ENCODE data around the gene TNRC6C. TPM values are rescaled to one million over a fixed set of nuclear protein-coding genes. Genes with fewer than 3 reads are reported as not detected.

TNRC6C gene
- total RNA-seq, 6 experiments from 2014 or later, result 6.3 to 9.0 (median 7.5) TPM

GRCh38 chr17:77928519-77929179, 29.9 kb upstream of the TNRC6C start:
- H3K4me1 Mint-ChIP-seq (ENCODE audit: low read depth), result no peaks in the 10 kb centered on the region
- no peak overlapping the region for H3K4me3 Mint-ChIP-seq
- no peaks in the 10 kb centered on the region for H3K36me3 Mint-ChIP-seq (ENCODE audit: low read depth)
- no peak for DNase-seq
- no peak for TF ChIP-seq CTCF (IDR thresholded peaks at IDR 0.05)
- H3K27me3 Mint-ChIP-seq (ENCODE audit: insufficient read depth), result peaks cover 23% of the 10 kb centered on the region
- H3K9me3 Mint-ChIP-seq, result no peaks in the 10 kb centered on the region
- no peak overlapping the region for H3K27ac Mint-ChIP-seq

GRCh38 chr17:77929180-77929564, 29.3 kb upstream of the TNRC6C start:
- no peak overlapping the region for H3K4me3 Mint-ChIP-seq
- no peak for DNase-seq
- H3K4me1 Mint-ChIP-seq (ENCODE audit: low read depth), result no peaks in the 10 kb centered on the region
- no peak overlapping the region for H3K27ac Mint-ChIP-seq
- no peak for TF ChIP-seq CTCF (IDR thresholded peaks at IDR 0.05)
- H3K27me3 Mint-ChIP-seq (ENCODE audit: insufficient read depth), result peaks cover 28% of the 10 kb centered on the region
- H3K36me3 Mint-ChIP-seq (ENCODE audit: low read depth), result no peaks in the 10 kb centered on the region
- no peaks in the 10 kb centered on the region for H3K9me3 Mint-ChIP-seq

GRCh38 chr17:77929871-77930436, 28.5 kb upstream of the TNRC6C start:
- DNase-seq, result no peak
- Mint-ChIP-seq H3K27ac (no peak overlapping the region), H3K36me3 (ENCODE audit: low read depth) (no peaks in the 10 kb centered on the region), H3K9me3 (no peaks in the 10 kb centered on the region), H3K4me3 (no peak overlapping the region), H3K27me3 (ENCODE audit: insufficient read depth) (peaks cover 34% of the 10 kb centered on the region), H3K4me1 (ENCODE audit: low read depth) (no peaks in the 10 kb centered on the region)
- no peak for TF ChIP-seq CTCF (IDR thresholded peaks at IDR 0.05)

- TF ChIP-seq CTCF (IDR thresholded peaks at IDR 0.05), result no peak
- Mint-ChIP-seq H3K4me1 (ENCODE audit: low read depth) (no peaks in the 10 kb centered on the region), H3K27ac (no peak overlapping the region), H3K27me3 (ENCODE audit: insufficient read depth) (peaks cover 31% of the 10 kb centered on the region), H3K4me3 (no peak overlapping the region), H3K36me3 (ENCODE audit: low read depth) (no peaks in the 10 kb centered on the region), H3K9me3 (no peaks in the 10 kb centered on the region)
- no peak for DNase-seq
Observed at GRCh38 chr17:77930780-77931768, 27.4 kb upstream of the TNRC6C start.

GRCh38 chr17:77933777-77934398, 24.6 kb upstream of the TNRC6C start:
- Mint-ChIP-seq H3K4me3 (no peak overlapping the region), H3K27ac (no peak overlapping the region), H3K4me1 (ENCODE audit: low read depth) (no peaks in the 10 kb centered on the region), H3K9me3 (no peaks in the 10 kb centered on the region), H3K36me3 (ENCODE audit: low read depth) (no peaks in the 10 kb centered on the region), H3K27me3 (ENCODE audit: insufficient read depth) (peaks cover 46% of the 10 kb centered on the region)
- TF ChIP-seq CTCF (IDR thresholded peaks at IDR 0.05), result no peak
- DNase-seq, result no peak
